H1 (cell line): ENCODE data around the gene COL25A1. TPM values are rescaled to one million over a fixed set of nuclear protein-coding genes. Genes with fewer than 3 reads are reported as not detected.

ENCODE experiments used
- CTCF ChIA-PET: fragments of 300-600 bp; sonication (Branson Sonifier 250); formaldehyde crosslinking; loops from one replicate; lab custom pipeline; 2021; ENCODE audit not compliant: partially characterized antibody; lab: Charles Lee
- POLR2A ChIA-PET: fragments of 300-600 bp; sonication (Branson Sonifier 250); formaldehyde crosslinking; loops from one replicate; lab custom pipeline; 2021; ENCODE audit warnings: inconsistent platforms; ENCODE audit not compliant: partially characterized antibody; lab: Charles Lee
- DNase-seq, 2 experiments: peaks; one replicate each; pipeline versions ENCODE4 v3.0.0 to v3.0.0-alpha.2; 2010 to 2022; ENCODE audit warnings: low spot score in 2 of 2, low read depth in 1 of 2, mixed read lengths in 1 of 2
- FAIRE-seq: peaks from 2 replicates; lab custom pipeline; 2011; peaks lifted over from hg19 to GRCh38; lab: Jason Lieb, UNC
- H2AFZ ChIP-seq: 2 replicates; pipeline ENCODE4 v1.8.1; 2012; ENCODE audit warnings: low read length, inconsistent platforms
- H2AK5ac ChIP-seq: 2 replicates; pipeline ENCODE4 v1.6.1; 2013; ENCODE audit warnings: low read depth, low read length
- H2BK120ac ChIP-seq: replicated peaks from 2 replicates; pipeline ENCODE3; 2013; ENCODE audit warnings: low read depth, low read length, inconsistent platforms
- H2BK12ac ChIP-seq: 2 replicates; pipeline ENCODE4 v1.6.1; 2013; ENCODE audit warnings: low read depth, low read length
- H2BK15ac ChIP-seq: 2 replicates; pipeline ENCODE4 v1.6.1; 2013; ENCODE audit warnings: low read length
- H2BK20ac ChIP-seq: 2 replicates; pipeline ENCODE4 v1.6.1; 2013; ENCODE audit warnings: low read length
- H2BK5ac ChIP-seq: 2 replicates; pipeline ENCODE4 v1.6.1; 2013; ENCODE audit warnings: low read depth, low read length
- H3K14ac ChIP-seq: 2 replicates; pipeline ENCODE4 v1.6.1; 2013; ENCODE audit warnings: inconsistent platforms; ENCODE audit not compliant: insufficient read length
- H3K18ac ChIP-seq: 2 replicates; pipeline ENCODE4 v1.6.1; 2013; ENCODE audit warnings: low read length; ENCODE audit errors: extremely low read depth
- H3K23ac ChIP-seq: 2 replicates; pipeline ENCODE4 v1.6.1; 2013; ENCODE audit warnings: inconsistent platforms; ENCODE audit not compliant: insufficient read length
- H3K23me2 ChIP-seq: 2 replicates; pipeline ENCODE4 v1.6.1; 2013; ENCODE audit warnings: low read depth, low read length
- H3K27ac ChIP-seq: 2 replicates; pipeline ENCODE4 v1.6.1; 2011; ENCODE audit warnings: low read depth, low read length, inconsistent platforms
- H3K27me3 ChIP-seq, 4 experiments: replicated peaks in 1 of 4; 1 replicate in 1 of 4; 2 replicates in 3 of 4; pipeline versions ENCODE4 v1.6.1 to v1.8.1; 2011 to 2013; ENCODE audit warnings: low read length in 3 of 4, mild to moderate bottlenecking in 3 of 4, inconsistent platforms in 2 of 4, mixed read lengths in 2 of 4, moderate library complexity in 1 of 4; ENCODE audit not compliant: control insufficient read depth in 3 of 4, insufficient read depth in 3 of 4; ENCODE audit errors: extremely low read depth in 1 of 4
- H3K36me3 ChIP-seq, 4 experiments: 2 replicates each; pipeline versions ENCODE4 v1.6.1 to v1.8.1; 2011 to 2013; ENCODE audit warnings: mild to moderate bottlenecking in 4 of 4, low read length in 3 of 4, moderate library complexity in 2 of 4, control low read depth in 1 of 4, inconsistent platforms in 1 of 4; ENCODE audit not compliant: insufficient read depth in 4 of 4, control insufficient read depth in 2 of 4
- H3K4ac ChIP-seq: replicated peaks from 2 replicates; pipeline ENCODE3; 2013; ENCODE audit warnings: low read length, low read depth, mixed read lengths, inconsistent platforms; ENCODE audit not compliant: insufficient read length
- H3K4me1 ChIP-seq, 4 experiments: replicated peaks in 1 of 4; 1 replicate in 1 of 4; 2 replicates in 3 of 4; pipeline versions ENCODE4 v1.6.1 to v1.8.1; 2011 to 2013; ENCODE audit warnings: low read length in 3 of 4, inconsistent platforms in 2 of 4, mixed read lengths in 1 of 4; ENCODE audit not compliant: insufficient read depth in 4 of 4, control insufficient read depth in 3 of 4
- H3K4me2 ChIP-seq, 2 experiments: 2 replicates each; pipeline versions ENCODE4 v1.6.1 to v1.8.1; 2011 to 2013; ENCODE audit warnings: low read depth in 2 of 2, low read length in 2 of 2, control low read depth in 1 of 2, inconsistent platforms in 1 of 2, mild to moderate bottlenecking in 1 of 2; ENCODE audit not compliant: insufficient read depth in 1 of 2
- H3K4me3 ChIP-seq, 4 experiments: fragments of 200-600, 300-600 bp in 1 of 4; sonication (generic), shearing (Covaris generic), sonication (Bioruptor Twin) in 1 of 4; 2 replicates each; pipeline versions ENCODE4 v1.5.1 to v1.8.1; 2011 to 2016; ENCODE audit warnings: low read length in 4 of 4, low read depth in 3 of 4, control low read depth in 2 of 4, inconsistent platforms in 2 of 4, mild to moderate bottlenecking in 2 of 4, mixed read lengths in 1 of 4, moderate library complexity in 1 of 4; ENCODE audit not compliant: insufficient read depth in 2 of 4; ENCODE audit errors: extremely low read depth in 1 of 4
- H3K56ac ChIP-seq: replicated peaks from 2 replicates; pipeline ENCODE3; 2013; ENCODE audit warnings: low read depth, mild to moderate bottlenecking, mixed read lengths, low read length, inconsistent platforms; ENCODE audit not compliant: insufficient read length
- H3K79me1 ChIP-seq: 2 replicates; pipeline ENCODE4 v1.6.1; 2013; ENCODE audit warnings: low read depth, low read length, control low read depth
- H3K79me2 ChIP-seq, 2 experiments: 2 replicates each; pipeline versions ENCODE4 v1.6.1 to v1.8.1; 2012 to 2013; ENCODE audit warnings: low read length in 2 of 2, mild to moderate bottlenecking in 2 of 2, inconsistent platforms in 1 of 2; ENCODE audit not compliant: insufficient read depth in 2 of 2, control insufficient read depth in 1 of 2
- H3K9ac ChIP-seq, 4 experiments: replicated peaks in 1 of 4; 1 replicate in 1 of 4; 2 replicates in 3 of 4; pipeline versions ENCODE4 v1.6.1 to v1.8.1; 2011 to 2013; ENCODE audit warnings: low read depth in 3 of 4, low read length in 3 of 4, control low read depth in 2 of 4, mild to moderate bottlenecking in 2 of 4, moderate library complexity in 2 of 4, inconsistent platforms in 1 of 4; ENCODE audit errors: extremely low read depth in 1 of 4
- H3K9me3 ChIP-seq, 2 experiments: 2 replicates each; pipeline versions ENCODE4 v1.6.1 to v1.8.1; 2012 to 2013; ENCODE audit warnings: mild to moderate bottlenecking in 2 of 2, moderate library complexity in 2 of 2, control low read depth in 1 of 2, inconsistent platforms in 1 of 2, low read depth in 1 of 2, low read length in 1 of 2, mixed read lengths in 1 of 2; ENCODE audit not compliant: insufficient read depth in 2 of 2
- H4K20me1 ChIP-seq, 2 experiments: replicated peaks in 1 of 2; 2 replicates each; pipeline versions ENCODE3 to v1.8.1; 2011 to 2013; ENCODE audit warnings: inconsistent platforms in 2 of 2, low read length in 2 of 2, mild to moderate bottlenecking in 1 of 2; ENCODE audit not compliant: insufficient read depth in 2 of 2, control insufficient read depth in 1 of 2
- H4K5ac ChIP-seq: 2 replicates; pipeline ENCODE4 v1.6.1; 2013; ENCODE audit warnings: low read length, low read depth, mixed read lengths, inconsistent platforms; ENCODE audit not compliant: insufficient read length
- H4K8ac ChIP-seq: 2 replicates; pipeline ENCODE4 v1.8.0; 2013; ENCODE audit warnings: mild to moderate bottlenecking, moderate library complexity, low read length, inconsistent platforms; ENCODE audit not compliant: insufficient read depth; ENCODE audit errors: extremely low read depth
- H4K91ac ChIP-seq: replicated peaks from 2 replicates; pipeline ENCODE3; 2013; ENCODE audit warnings: low read length, mixed read lengths, inconsistent platforms; ENCODE audit not compliant: insufficient read length
- EP300 ChIP-seq, 2 experiments: IDR thresholded peaks; 1 replicate in 1 of 2; 2 replicates in 1 of 2; pipeline ENCODE4 v1.6.1; 2011 to 2012; ENCODE audit warnings: low read depth in 2 of 2, low read length in 2 of 2, mild to moderate bottlenecking in 2 of 2, borderline replicate concordance in 1 of 2, inconsistent platforms in 1 of 2, moderate library complexity in 1 of 2
- KDM1A ChIP-seq: fragments of 200-600, 300-600 bp; sonication (generic); IDR thresholded peaks from 2 replicates; pipeline ENCODE4 v1.7.1; 2016; ENCODE audit warnings: mild to moderate bottlenecking, low read length, borderline replicate concordance
- RXRA ChIP-seq: IDR thresholded peaks from 2 replicates; pipeline ENCODE4 v1.6.1; 2011; ENCODE audit warnings: low read depth, mild to moderate bottlenecking, low read length, moderate library complexity; ENCODE audit not compliant: insufficient read depth
- SIRT6 ChIP-seq: IDR thresholded peaks from one replicate; pipeline ENCODE4 v1.7.1; 2012; ENCODE audit warnings: low read length, inconsistent platforms
- TEAD4 ChIP-seq: IDR thresholded peaks from 2 replicates; pipeline ENCODE4 v1.6.1; 2012; ENCODE audit warnings: low read depth, low read length, inconsistent platforms, mixed read lengths
- WGBS, 2 experiments: shearing (Covaris generic) in 1 of 2; methylation state at CpG; one replicate each; pipeline versions ENCODE4 v1.1.6 to v1.1.7; 2013 to 2015; ENCODE audit warnings: low lambda C conversion rate in 2 of 2, mixed read lengths in 2 of 2, inconsistent platforms in 1 of 2, low coverage in 1 of 2, missing lambda C conversion rate in 1 of 2; ENCODE audit not compliant: insufficient replicate concordance in 2 of 2, insufficient coverage in 1 of 2, insufficient read length in 1 of 2; ENCODE audit errors: extremely low coverage in 1 of 2, missing lambda C conversion rate in 1 of 2; 5-methylcytosine and 5-hydroxymethylcytosine counted together
- polyA plus RNA-seq, 7 experiments: library from polyadenylated mRNA; depleted of rRNA in 3 of 7; stranded (reverse) in 5 of 7; unstranded in 2 of 7; fragments of >200 nt in 5 of 7; fragments of 200-250 nt in 2 of 7; gene quantifications; 1 replicate in 5 of 7; 2 replicates in 1 of 7; 4 replicates in 1 of 7; pipeline versions ENCODE4 v1.2.1 to v1.2.3, GENCODE V29; 2011 to 2013; ENCODE audit warnings: missing spikeins in 2 of 7, mixed read lengths in 2 of 7
- total RNA-seq: library from RNA; stranded (reverse); fragmentation: NEBNext Ultra II Directional; extraction: Animal tissue kit (Norgen Biotek cat#: 25700); gene quantifications from 2 replicates; pipeline ENCODE4 v1.2.1, GENCODE V29; 2021

Gene COL25A1
- total and polyA plus RNA-seq, 2 of the 8 experiments (the other 6 are each of a cell fraction or from before 2014, with no cell fraction given): 1.1 to 8.3 TPM

DNA sequence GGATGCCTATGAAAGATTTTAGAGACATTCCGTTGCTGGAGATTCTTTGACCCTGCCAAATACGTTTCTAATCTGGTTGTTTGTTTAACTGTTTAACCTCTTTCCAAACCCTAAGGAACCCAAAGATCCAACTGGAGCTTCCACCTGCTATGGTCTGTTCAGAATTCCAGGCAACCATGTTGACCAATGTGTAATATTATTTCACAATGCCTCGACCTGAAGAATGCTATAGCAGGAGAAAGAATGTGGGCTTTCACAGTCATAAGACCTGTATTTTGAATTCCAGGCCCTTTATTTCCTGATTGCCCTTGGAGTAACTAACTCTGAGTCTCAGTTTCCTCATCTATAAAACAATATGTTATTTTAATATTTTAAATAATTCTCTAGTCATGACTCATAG lies 90.8 kb downstream of the COL25A1 start:
- Histone ChIP-seq H3K27me3 (no peaks in the 10 kb centered on the region), H2BK5ac (no peak overlapping the region), H4K91ac (no peak overlapping the region), H3K36me3 (no peaks in the 10 kb centered on the region), H3K79me1 (no peaks in the 10 kb centered on the region), H3K18ac (no peak overlapping the region), H2AFZ (no peak overlapping the region), H4K20me1 (no peaks in the 10 kb centered on the region), H3K4me2 (no peak overlapping the region), H3K4me3 (no peak overlapping the region), H3K9me3 (no peaks in the 10 kb centered on the region), H3K56ac (no peak overlapping the region), H3K4ac (no peak overlapping the region), H3K9ac (no peak overlapping the region), H3K23me2 (no peaks in the 10 kb centered on the region), H2BK20ac (no peak overlapping the region), H3K23ac (no peak overlapping the region), H2BK120ac (no peak overlapping the region), H3K27ac (no peak overlapping the region), H2BK12ac (no peak overlapping the region), H3K4me1 (peaks cover 0 to 3% (median 0%) of the 10 kb centered on the region in 4 experiments; a peak in 1 of 7 replicates), H4K8ac (no peak overlapping the region), H4K5ac (no peak overlapping the region), H2AK5ac (no peak overlapping the region), H2BK15ac (no peak overlapping the region), H3K14ac (no peak overlapping the region), H3K79me2 (no peaks in the 10 kb centered on the region)
- CTCF ChIA-PET: interaction anchor here (0.5 kb wide), 1 partner anchor 13 kb away, joined by 3 read pairs; no protein-coding TSS in a partner anchor
- POLR2A ChIA-PET: no interaction called here
- WGBS, 2 experiments: 93% methylated on average over 3 of the region's 3 CpGs; no CpG with 5 or more reads in 1 of the 2 experiments
- TF ChIP-seq EP300 (IDR thresholded peaks at IDR 0.05; ENCODE audit: borderline replicate concordance in 1 of 2, low read depth in 2 of 2, low read length in 2 of 2) (no peak), KDM1A (no peak), TEAD4 (no peak), SIRT6 (no peak), RXRA (no peak)
- no peak for DNase-seq
- no peak for FAIRE-seq
